AG04449 (cell line): ENCODE results near the gene DLX3.

Source experiments
- CTCF ChIA-PET: fragments of 350-600 bp; formaldehyde crosslinking; extraction: SDS; loops from one replicate; lab custom pipeline; 2021; ENCODE audit warnings: antibody characterized with exemption; lab: Yijun Ruan, JAX
- POLR2A ChIA-PET: fragments of 400-600, 350-600 bp; formaldehyde crosslinking; extraction: SDS; loops from one replicate; lab custom pipeline; 2020; ENCODE audit warnings: antibody characterized with exemption, inconsistent platforms; lab: Yijun Ruan, JAX
- DNase-seq: peaks from one replicate; pipeline ENCODE4 v3.0.0-alpha.2; 2010; ENCODE audit warnings: low read depth, low spot score
- H3K4me3 ChIP-seq: 2 replicates; pipeline ENCODE4 v1.5.1; 2011; ENCODE audit warnings: low read depth, mild to moderate bottlenecking, control low read depth, low read length
- TF ChIP-seq, protein P1 (sequence below): IDR thresholded peaks from one replicate; pipeline ENCODE4 v1.5.1; 2011; ENCODE audit warnings: mild to moderate bottlenecking, moderate library complexity, low read length, control low read depth, inconsistent platforms; ENCODE audit not compliant: insufficient read depth; ENCODE audit errors: missing control alignments

DLX3 gene

DNA sequence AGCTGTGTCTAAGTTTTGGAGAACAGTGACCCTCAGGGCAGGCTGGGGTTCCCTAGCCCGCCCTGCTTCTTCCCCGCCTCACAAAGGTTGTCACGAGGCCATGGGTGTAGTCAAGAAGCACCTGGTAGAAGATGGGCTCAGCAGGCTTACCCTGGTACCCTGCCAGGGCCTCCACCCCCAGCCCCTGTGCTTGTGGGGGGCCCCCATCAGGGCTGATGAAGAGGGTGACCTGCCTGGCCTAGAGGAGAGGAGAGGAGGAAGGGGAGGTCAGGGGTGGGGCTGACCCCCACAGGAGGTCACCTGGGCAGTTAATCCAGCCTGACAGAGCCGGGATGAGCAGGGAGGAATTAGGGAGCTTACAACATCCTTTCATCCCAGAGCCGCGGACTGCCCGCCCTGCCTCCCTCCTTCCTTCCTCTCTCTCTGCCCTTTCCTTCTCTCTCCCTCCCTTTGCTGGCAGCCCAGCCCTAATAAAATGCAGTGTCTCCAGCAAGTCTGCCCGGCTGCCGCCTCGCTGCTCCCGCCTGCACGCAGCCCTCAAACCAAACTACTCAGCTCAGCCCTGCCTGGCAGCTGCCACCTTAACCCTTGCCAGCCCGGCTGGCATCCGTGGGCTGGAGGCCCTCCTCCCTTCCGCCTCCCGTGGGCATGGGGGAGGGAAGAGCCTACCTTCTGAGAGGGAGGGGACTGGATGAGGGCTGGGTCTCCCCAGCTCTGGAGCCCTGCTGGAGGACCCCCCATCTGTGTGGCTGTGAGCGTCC, 7.2 kb downstream of the DLX3 start:
- no peak overlapping the region for H3K4me3 ChIP-seq
- ChIA-PET POLR2A (interaction anchor here (1.5 kb wide), 1 partner anchor 15 kb away, joined by 3 read pairs; no protein-coding TSS in a partner anchor), CTCF (interaction anchor here (0.6 to 19.3 kb wide), 11 partner anchors 9 to 418 kb away, joined by 3 to 266 read pairs (median 4); partner anchors contain the start of gene DLX3)
- TF ChIP-seq, protein P1, sequence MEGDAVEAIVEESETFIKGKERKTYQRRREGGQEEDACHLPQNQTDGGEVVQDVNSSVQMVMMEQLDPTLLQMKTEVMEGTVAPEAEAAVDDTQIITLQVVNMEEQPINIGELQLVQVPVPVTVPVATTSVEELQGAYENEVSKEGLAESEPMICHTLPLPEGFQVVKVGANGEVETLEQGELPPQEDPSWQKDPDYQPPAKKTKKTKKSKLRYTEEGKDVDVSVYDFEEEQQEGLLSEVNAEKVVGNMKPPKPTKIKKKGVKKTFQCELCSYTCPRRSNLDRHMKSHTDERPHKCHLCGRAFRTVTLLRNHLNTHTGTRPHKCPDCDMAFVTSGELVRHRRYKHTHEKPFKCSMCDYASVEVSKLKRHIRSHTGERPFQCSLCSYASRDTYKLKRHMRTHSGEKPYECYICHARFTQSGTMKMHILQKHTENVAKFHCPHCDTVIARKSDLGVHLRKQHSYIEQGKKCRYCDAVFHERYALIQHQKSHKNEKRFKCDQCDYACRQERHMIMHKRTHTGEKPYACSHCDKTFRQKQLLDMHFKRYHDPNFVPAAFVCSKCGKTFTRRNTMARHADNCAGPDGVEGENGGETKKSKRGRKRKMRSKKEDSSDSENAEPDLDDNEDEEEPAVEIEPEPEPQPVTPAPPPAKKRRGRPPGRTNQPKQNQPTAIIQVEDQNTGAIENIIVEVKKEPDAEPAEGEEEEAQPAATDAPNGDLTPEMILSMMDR, result no peak
- no peak for DNase-seq

DNA sequence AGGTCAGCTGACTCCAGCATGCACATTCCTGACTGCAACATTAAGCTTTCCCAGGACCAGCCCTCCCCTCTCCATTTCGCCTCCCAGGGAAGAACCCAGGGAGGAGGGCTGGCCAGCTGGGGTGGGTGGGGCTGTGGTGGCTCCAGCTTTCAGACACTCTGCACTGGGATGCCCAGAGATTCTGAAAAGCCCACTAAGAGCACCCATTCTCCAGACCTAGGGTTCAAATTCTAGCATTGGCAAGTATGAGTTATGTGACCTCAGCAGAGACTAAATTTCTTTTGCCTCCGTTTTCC, 7.8 kb downstream of the DLX3 start:
- H3K4me3 ChIP-seq, result no peak overlapping the region
- CTCF ChIA-PET, result interaction anchor here (0.9 to 19.3 kb wide), 3 partner anchors 10 to 126 kb away, joined by 3 to 266 read pairs (median 4); partner anchors contain the start of gene DLX3
- TF ChIP-seq, protein P1, result no peak
- DNase-seq, result no peak
- POLR2A ChIA-PET, result no interaction called here

DNA sequence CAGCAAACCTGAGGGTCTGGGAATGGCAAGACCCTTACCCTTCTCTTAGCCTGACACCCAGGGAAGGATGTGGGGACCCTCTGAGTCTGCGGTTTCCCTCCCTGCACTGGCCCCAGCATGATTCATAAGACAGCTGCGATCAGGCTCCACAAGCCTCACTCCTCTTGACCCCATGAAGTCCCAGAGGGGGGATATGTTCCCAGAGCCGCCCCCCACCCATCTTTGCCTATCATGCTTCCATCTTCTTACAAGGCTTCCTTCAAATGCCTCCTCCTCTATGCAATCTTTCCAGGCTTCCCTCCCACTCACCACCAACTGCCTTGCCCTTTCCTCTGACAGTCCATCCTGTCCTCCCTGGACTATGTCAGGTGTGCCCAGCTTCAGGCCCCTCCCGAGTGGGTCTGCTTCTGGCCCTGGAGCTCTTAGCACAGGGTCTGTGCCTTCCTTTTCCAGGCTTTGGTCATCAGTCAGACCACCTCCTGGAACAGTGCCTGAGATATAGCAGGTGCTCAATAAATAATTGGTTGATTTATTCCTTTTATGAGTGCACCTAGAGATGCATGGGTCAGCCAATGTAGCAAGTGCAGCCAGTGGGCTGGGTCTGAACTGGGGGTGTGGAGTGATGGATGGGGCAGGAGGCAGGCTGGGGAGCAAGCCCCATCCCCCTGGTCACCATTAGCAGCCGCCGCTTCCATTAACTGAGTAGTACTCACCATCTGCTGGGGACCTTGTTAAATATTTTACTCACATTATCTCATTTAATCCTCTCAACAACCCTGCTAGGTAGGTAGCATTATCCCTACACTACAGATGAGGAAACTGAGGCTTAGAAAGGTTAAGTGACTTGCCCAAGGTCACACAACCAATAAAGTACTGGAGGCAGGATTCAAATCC, 8.4 kb downstream of the DLX3 start:
- DNase-seq, result no peak
- CTCF ChIA-PET, result interaction anchor here (0.9 to 19.3 kb wide), 6 partner anchors 9 to 125 kb away, joined by 3 to 266 read pairs (median 4); partner anchors contain the start of gene DLX3
- POLR2A ChIA-PET, result no interaction called here
- TF ChIP-seq, protein P1, result no peak
- H3K4me3 ChIP-seq, result no peak overlapping the region

DNA sequence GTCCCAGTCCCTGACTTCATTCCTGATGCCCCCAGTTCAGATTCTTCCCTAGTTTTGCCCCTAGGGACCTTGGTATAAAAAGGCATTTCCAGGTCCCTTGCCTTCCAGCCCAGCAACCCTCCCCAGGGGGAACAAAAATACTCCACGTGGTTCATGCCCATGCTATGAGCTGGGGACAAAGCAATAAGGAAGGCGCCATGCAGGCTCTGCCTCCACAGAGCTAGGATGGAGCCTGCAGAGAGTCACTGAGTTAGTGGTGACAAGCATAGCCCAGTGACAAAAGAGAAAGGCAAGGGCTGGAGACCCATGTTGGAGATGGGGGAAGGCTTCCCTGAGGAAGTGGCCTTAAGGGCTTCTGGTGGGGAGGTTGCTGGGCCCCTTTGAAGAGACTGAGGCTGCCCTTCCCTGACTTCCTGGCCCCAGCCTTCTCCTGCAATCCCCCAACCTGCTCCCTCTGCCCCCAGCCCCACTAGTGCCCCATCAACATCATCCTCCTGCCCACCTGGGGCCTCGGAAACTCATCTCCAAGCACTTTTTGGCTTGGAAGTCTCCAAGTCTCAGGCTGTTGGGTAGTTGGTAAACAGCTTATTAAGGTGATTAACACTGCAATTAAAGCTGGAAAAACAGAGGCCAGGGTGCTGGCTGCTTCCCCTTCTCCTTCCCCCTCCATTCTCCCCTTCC, 9.6 kb downstream of the DLX3 start:
- POLR2A ChIA-PET, result no interaction called here
- TF ChIP-seq, protein P1, result no peak
- DNase-seq, result no peak
- no peak overlapping the region for H3K4me3 ChIP-seq
- CTCF ChIA-PET, result interaction anchor here (1.3 to 19.3 kb wide), 3 partner anchors 11 to 124 kb away, joined by 3 to 266 read pairs (median 6); partner anchors contain the start of gene DLX3

DNA sequence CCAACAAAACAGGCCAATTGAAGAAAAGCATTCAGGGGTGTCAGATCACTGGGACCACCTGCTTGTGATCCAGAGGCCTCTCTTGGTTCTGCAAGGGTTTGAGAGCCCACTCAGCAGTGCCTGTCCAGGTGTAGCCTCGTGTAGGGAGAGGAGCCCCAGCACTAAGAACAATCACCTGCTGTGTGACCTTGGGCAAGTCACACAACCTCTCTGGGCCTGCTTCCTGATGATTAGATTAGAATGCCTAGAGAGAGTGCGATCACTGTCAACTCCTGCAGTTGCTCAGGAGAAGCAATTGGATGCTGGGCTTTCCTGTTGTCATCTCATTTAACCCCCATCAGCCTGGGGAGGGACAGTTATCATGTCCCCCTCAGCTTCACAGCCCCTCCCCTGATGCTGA, 10.2 kb downstream of the DLX3 start:
- POLR2A ChIA-PET, result no interaction called here
- H3K4me3 ChIP-seq, result no peak overlapping the region
- CTCF ChIA-PET, result interaction anchor here (2.1 to 19.3 kb wide), 2 partner anchors 12 to 104 kb away, joined by 6 to 266 read pairs; partner anchors contain the start of gene DLX3
- DNase-seq, result no peak
- TF ChIP-seq, protein P1, result no peak
